DMS114 treated with DMSO at 0.1 percent for 48 hours (cell line): ENCODE results near the gene TCF3.
"Not testable (repeated sequence)": the region's sequence is repeated elsewhere in the genome, so short reads cannot be mapped to it uniquely, and the experiment has no call there.

Experiments
- DNase-seq: peaks from one replicate; lab custom pipeline; 2025; ENCODE audit not compliant: unreplicated experiment; lab: John Stamatoyannopoulos, UW

TCF3 gene

GRCh38 chr19:1651568-1652291, 685 bp downstream of the TCF3 start:
- no peak for DNase-seq

- DNase-seq: peak; percentile 9
Measured at GRCh38 chr19:1650650-1651567, 1.5 kb downstream of the TCF3 start.

GRCh38 chr19:1649706-1650649, 2.4 kb downstream of the TCF3 start:
- DNase-seq: no peak

GRCh38 chr19:1648920-1649541, 3.4 kb downstream of the TCF3 start:
- no peak for DNase-seq

GRCh38 chr19:1648459-1648849, 4.0 kb downstream of the TCF3 start:
- DNase-seq: no peak

- DNase-seq: no peak
Measured at GRCh38 chr19:1647501-1648458, 4.6 kb downstream of the TCF3 start.

- no peak for DNase-seq
Measured at GRCh38 chr19:1646659-1647453, 5.6 kb downstream of the TCF3 start.

GRCh38 chr19:1646149-1646548, 6.3 kb downstream of the TCF3 start:
- no peak for DNase-seq

GRCh38 chr19:1645299-1645698, 7.1 kb downstream of the TCF3 start:
- DNase-seq: no peak

- DNase-seq: no peak
Measured at GRCh38 chr19:1644070-1644469, 8.3 kb downstream of the TCF3 start.

- not testable (repeated sequence) for DNase-seq
Measured at GRCh38 chr19:1640893-1641448, 11.4 kb downstream of the TCF3 start.

- no peak for DNase-seq
Measured at GRCh38 chr19:1636325-1637236, 15.8 kb downstream of the TCF3 start.

GRCh38 chr19:1634938-1635243, 17.5 kb downstream of the TCF3 start:
- no peak for DNase-seq

GRCh38 chr19:1634242-1634937, 18.0 kb downstream of the TCF3 start:
- no peak for DNase-seq

GRCh38 chr19:1633269-1633826, 19.1 kb downstream of the TCF3 start:
- no peak for DNase-seq

GRCh38 chr19:1632462-1633268, 19.8 kb downstream of the TCF3 start:
- no peak for DNase-seq
